ENCODE measurements around the gene POLR3A. TPM values are rescaled to one million over a fixed set of nuclear protein-coding genes. Genes with fewer than 3 reads are reported as not detected.

The POLR3A gene
- total RNA-seq, 1 donor from 2014 or later = 16.9 TPM

GRCh38 chr10:78013564-78013963 is 15.8 kb downstream of the POLR3A start:
- peaks cover 0 to 92% of the 10 kb centered on the region in 2 donors for H3K36me3 ChIP-seq
- intact Hi-C loops (cut with DNase I) = no loop called here
- DNase-seq (ENCODE audit: extremely low spot score in 2 of 2) = no peak
- H3K4me1 ChIP-seq = no peaks in the 10 kb centered on the region
- no peak overlapping the region for H3K4me3 ChIP-seq
- no peaks in the 10 kb centered on the region for H3K9me3 ChIP-seq
- no peak overlapping the region for H3K27ac ChIP-seq
- H3K27me3 ChIP-seq = no peaks in the 10 kb centered on the region
- TF ChIP-seq POLR2A (IDR thresholded peaks at IDR 0.05) = no peak
- no peak for TF ChIP-seq CTCF (IDR thresholded peaks at IDR 0.05)
- TF ChIP-seq POLR2AphosphoS5 (IDR thresholded peaks at IDR 0.05; ENCODE audit: insufficient read depth in 1 of 2, low read depth in 1 of 2) = no peak

GRCh38 chr10:78011065-78011464 is 18.2 kb downstream of the POLR3A start:
- no peaks in the 10 kb centered on the region for H3K4me1 ChIP-seq
- peaks cover 3 to 78% of the 10 kb centered on the region in 2 donors for H3K36me3 ChIP-seq

GRCh38 chr10:78010278-78010677 is 19.0 kb downstream of the POLR3A start:
- peak in 1 of 2 donors; percentile 49 for TF ChIP-seq POLR2AphosphoS5 (IDR thresholded peaks at IDR 0.05; ENCODE audit: insufficient read depth in 1 of 2, low read depth in 1 of 2)
- no peak for TF ChIP-seq CTCF (IDR thresholded peaks at IDR 0.05)
- no peaks in the 10 kb centered on the region for H3K4me1 ChIP-seq
- no peak for DNase-seq (ENCODE audit: extremely low spot score in 2 of 2)
- intact Hi-C loops (cut with DNase I) = no loop called here
- no peak overlapping the region for H3K27ac ChIP-seq
- no peaks in the 10 kb centered on the region for H3K27me3 ChIP-seq
- no peak overlapping the region for H3K4me3 ChIP-seq
- no peaks in the 10 kb centered on the region for H3K9me3 ChIP-seq
- peaks cover 3 to 77% of the 10 kb centered on the region in 2 donors for H3K36me3 ChIP-seq

More at GRCh38 chr10:78011065-78011464, 18.2 kb downstream of the POLR3A start:
- TF ChIP-seq POLR2AphosphoS5 (IDR thresholded peaks at IDR 0.05; ENCODE audit: insufficient read depth in 1 of 2, low read depth in 1 of 2) (no peak), CTCF (IDR thresholded peaks at IDR 0.05) (no peak), POLR2A (IDR thresholded peaks at IDR 0.05) (no peak)
- Histone ChIP-seq H3K4me3 (no peak overlapping the region), H3K27me3 (no peaks in the 10 kb centered on the region), H3K9me3 (no peaks in the 10 kb centered on the region), H3K27ac (no peak overlapping the region)
- intact Hi-C loops (cut with DNase I) = no loop called here
- no peak for DNase-seq (ENCODE audit: extremely low spot score in 2 of 2)

GRCh38 chr10:78009662-78010061 is 19.7 kb downstream of the POLR3A start:
- no peak for TF ChIP-seq POLR2A (IDR thresholded peaks at IDR 0.05)
- no peak for TF ChIP-seq CTCF (IDR thresholded peaks at IDR 0.05)
- TF ChIP-seq POLR2AphosphoS5 (IDR thresholded peaks at IDR 0.05; ENCODE audit: insufficient read depth in 1 of 2, low read depth in 1 of 2) = no peak
- H3K4me3 ChIP-seq = no peak overlapping the region
- H3K27me3 ChIP-seq = no peaks in the 10 kb centered on the region
- H3K27ac ChIP-seq = no peak overlapping the region
- H3K36me3 ChIP-seq = peaks cover 3 to 76% of the 10 kb centered on the region in 2 donors
- intact Hi-C loops (cut with DNase I) = no loop called here
- no peaks in the 10 kb centered on the region for H3K9me3 ChIP-seq
- DNase-seq (ENCODE audit: extremely low spot score in 2 of 2) = no peak
- H3K4me1 ChIP-seq = no peaks in the 10 kb centered on the region

GRCh38 chr10:78007172-78007571 is 22.1 kb downstream of the POLR3A start:
- Histone ChIP-seq H3K4me3 (no peak overlapping the region), H3K27me3 (no peaks in the 10 kb centered on the region), H3K27ac (no peak overlapping the region), H3K36me3 (peaks cover 3 to 79% of the 10 kb centered on the region in 2 donors), H3K9me3 (no peaks in the 10 kb centered on the region), H3K4me1 (no peaks in the 10 kb centered on the region)
- TF ChIP-seq POLR2AphosphoS5 (IDR thresholded peaks at IDR 0.05; ENCODE audit: insufficient read depth in 1 of 2, low read depth in 1 of 2) = no peak
- TF ChIP-seq CTCF (IDR thresholded peaks at IDR 0.05) = no peak
- TF ChIP-seq POLR2A (IDR thresholded peaks at IDR 0.05) = no peak
- intact Hi-C loops (cut with DNase I) = no loop called here
- no peak for DNase-seq (ENCODE audit: extremely low spot score in 2 of 2)
